NOMO-1 (cell line): ENCODE measurements around the gene GALNTL6.

Source experiments
- DNase-seq, 2 experiments: peaks; one replicate each; lab custom pipeline; 2025; ENCODE audit not compliant: unreplicated experiment in 2 of 2; lab: John Stamatoyannopoulos, UW

Gene GALNTL6

DNA sequence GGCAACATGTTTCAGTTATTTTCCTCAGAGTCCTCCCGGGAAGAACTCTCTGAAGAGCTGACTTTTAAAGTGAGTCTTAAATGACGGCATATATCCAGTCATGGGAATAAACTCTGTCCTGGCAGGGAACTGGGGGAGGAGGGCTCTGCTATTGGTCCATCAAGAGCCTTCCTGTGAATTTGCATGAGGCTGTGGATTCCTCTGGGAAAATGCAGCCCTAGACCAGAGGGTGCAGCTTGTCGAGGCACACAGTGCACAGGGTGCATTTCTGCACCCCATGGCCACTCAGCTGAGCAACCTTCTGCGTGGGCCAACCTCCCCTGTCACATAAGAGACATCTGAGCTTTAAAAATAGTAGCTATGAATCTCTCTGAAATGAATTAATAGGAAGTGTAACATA is 360.0 kb downstream of the GALNTL6 start:
- DNase-seq, result no peak

- DNase-seq, result no peak
Observed at GRCh38 chr4:172177382-172177781, 364.2 kb downstream of the GALNTL6 start.

DNA sequence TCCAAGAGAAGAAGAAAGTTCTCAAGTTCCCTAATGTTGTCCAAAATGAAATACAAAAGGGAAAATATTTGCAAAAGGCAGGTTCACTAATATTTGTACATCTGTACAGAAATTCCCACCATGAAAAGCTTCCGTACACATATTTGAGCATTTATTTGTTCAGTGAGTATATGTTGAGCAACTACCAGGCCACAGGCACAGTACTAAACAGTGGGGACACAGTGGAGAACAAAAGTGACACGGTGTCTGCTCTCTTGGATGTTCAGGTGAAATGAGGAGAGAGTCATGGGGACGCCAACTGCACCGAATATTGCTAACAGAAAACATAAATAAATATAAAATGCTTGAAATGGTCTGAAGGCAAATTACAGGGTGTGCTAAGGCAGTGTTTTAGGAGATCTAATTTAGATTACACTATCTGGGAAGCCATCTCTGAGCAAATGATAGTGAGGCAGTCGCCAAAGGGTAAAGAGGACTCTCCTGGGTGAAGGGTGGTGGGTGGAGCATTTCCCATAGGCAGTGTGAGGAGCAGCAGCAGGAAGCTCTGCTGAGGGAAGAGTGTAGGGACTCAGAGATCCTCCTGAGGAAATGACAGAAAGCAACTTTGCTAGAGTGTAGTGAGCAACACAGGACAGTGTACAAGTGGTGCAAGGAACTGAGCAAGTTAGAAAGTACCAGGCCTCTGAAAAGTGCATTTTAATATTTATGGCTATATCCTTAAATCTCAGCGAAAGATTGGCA is 375.2 kb downstream of the GALNTL6 start:
- DNase-seq, result no peak

DNA sequence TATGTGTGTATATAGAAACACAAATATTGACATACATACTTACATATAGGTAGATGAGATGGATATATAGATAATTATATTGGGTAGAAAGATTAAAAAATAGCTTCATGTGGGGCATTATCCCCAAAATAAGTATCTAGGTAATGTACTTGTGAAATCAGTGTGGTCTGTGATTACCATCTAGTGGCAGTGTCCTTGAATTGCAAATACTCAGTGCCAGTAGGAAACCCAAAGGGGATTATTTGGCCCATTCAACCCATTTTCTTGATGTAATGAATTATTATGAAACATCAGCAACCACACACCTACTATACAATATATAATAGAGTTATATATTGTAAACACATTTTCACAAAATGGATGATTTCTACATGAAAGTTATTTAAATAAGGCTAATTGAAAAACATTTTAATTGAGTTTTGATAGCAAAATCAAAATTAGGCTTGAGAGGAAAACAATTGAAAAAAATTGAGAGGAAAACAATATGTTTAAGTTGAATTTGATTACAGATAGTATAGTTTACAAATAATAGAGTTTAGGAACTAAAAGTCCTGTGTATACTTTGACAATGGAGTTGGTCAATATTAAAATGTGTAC is 389.4 kb downstream of the GALNTL6 start:
- DNase-seq, result peak in 1 of 2 experiments; percentile 35

DNA sequence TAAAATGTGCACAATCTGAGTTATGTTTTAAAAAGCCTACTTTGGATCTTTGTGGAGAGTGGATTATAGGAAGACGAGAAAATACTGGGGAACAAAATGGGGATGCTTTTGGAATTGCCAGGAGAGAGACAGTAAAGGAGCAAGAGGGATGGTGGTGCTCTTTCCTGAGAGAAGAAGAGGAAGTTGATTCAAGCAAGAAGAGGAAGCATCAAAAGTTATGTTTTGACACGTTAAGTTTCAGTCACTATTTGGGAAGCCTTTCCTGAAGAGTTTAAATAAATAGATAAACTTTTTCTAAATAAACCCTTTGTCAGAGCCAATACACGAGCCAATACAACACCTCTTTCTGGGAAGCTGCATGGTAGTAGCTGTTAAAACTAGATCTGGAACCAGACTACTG is 394.1 kb downstream of the GALNTL6 start:
- DNase-seq, result peak in 1 of 2 experiments; percentile 60

- peak; percentile 14 to 79 for DNase-seq
Observed at GRCh38 chr4:172207886-172208285, 394.7 kb downstream of the GALNTL6 start.

- no peak for DNase-seq
Observed at GRCh38 chr4:172220679-172221078, 407.5 kb downstream of the GALNTL6 start.

GRCh38 chr4:172225457-172225856 is 412.3 kb downstream of the GALNTL6 start:
- DNase-seq, result no peak

DNA sequence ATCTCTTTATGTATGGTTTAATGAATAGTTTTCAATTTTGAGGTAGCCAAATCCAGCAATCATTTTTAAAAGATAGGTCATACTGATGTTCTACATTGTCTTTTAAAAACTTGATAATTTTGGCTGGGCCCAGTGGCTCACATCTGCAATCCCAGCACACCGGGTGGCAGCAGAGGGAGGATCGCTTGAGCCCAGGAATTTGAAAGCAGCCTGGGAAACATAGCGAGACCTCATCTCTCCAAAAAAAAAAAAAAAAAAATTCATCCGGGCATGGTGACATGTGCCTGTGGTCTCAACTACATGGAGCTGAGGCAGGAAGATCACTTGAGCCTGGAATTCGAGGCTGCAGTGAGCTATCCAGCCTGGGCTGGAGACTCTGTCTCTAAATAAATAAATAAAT is 419.8 kb downstream of the GALNTL6 start:
- DNase-seq, result no peak

DNA sequence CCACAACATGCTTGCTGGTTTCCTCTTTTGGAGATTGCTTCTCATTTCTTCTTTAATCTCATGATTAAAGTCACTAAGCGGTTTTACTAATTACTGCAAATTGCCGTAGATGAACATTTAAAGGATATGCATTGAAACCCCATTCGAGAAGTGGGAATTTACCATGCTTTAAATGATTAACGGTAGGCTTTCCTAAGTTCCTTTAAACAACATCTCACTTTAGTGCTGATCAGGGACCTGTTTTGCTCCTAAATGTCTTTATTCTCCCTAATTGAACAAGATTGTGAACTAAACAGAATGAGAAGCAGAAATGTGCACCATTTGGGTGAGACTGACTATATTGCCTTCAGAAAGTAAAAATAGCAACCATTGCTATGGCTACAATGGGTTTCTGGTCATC is 430.3 kb downstream of the GALNTL6 start:
- peak; percentile 6 to 37 for DNase-seq

DNA sequence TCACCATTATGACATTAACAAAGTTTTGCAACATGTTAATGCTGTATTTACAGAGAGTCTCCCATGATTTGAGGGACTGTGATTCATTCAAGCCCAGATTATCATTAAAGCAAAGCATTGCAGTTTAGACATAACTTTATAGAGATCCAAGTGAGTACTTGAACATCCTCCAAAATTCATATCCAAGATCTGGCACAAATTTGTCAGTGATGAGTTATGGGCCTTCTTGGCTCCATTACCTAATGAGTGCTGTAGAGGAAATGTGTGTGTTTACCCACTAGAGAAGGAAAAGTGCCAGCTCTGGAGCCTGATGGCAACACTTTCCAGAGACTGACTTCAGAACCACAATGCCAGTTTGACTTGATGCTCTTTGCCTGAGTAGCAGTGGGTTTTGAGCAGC is 432.3 kb downstream of the GALNTL6 start:
- no peak for DNase-seq

DNA sequence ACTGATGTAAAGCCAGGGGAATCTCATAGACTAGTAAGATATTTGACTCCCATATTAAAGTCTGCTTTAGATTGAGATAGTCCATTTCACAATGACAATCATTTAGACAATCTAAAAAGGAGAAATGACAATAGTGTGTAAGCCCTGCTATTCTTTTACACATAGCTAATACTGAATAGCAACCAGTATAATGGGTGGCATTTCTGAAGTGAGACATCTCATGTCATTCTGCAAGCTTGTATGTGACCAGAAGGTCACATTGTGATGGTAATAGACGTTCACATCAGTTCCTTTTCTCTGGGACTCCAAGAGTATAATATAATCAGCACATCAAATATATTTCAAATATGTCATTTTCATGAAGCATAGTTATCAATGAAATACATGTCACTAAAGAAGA is 440.2 kb downstream of the GALNTL6 start:
- DNase-seq, result no peak

DNA sequence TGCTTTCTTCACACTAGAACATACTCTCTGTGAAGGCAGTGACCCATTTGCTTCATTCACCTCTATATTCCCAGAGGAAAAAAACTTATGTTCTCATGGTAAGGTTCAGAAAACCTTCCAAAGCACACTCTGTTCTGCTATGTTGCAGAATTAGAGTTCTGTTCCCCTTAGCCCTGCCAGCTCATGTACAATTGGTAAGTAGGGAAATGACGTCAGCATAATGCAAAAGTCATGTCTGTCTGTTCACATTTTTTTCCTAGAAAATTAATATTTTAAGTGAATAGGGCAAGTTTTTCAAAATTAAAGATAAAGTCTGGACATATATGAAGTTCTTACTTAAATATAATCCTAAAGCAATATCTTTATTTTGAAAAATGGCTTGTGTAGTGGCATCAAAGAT is 443.6 kb downstream of the GALNTL6 start:
- DNase-seq, result no peak

DNA sequence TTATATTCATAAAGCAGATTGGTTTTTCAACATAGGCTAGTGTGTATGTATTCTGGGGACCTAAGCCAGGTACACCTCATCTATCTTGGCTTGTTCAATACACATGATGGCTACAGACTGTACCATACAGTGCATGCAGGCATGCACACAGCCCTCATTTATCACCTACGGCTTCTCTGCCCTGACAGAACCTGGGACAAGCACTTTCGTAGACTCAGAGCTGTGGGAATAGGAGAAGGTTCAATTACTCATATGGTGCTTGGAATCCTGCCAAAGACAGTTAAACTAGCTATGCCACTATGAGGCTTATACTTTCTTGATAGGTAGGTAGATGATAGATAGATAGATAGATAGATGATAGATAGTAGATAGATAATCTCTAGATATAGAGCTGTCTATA is 457.2 kb downstream of the GALNTL6 start:
- DNase-seq, result no peak

DNA sequence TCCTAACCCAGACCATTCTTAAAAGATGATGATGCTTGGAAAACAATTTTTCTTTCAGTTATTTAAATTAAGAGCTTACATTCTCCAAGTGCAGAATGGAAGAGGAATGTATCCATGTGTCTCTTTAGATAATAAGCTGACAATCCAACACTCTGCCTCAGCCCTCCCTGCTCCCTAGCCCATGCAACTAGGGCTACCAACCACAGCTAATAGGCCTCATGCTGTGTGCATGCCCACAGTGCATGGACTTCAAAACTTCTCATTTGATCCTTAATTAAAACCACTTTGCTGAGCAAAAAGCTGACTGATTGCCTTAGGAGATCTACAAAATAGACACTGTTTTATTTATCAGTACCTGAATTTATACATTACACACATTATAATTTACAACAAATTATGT is 473.9 kb downstream of the GALNTL6 start:
- DNase-seq, result no peak

DNA sequence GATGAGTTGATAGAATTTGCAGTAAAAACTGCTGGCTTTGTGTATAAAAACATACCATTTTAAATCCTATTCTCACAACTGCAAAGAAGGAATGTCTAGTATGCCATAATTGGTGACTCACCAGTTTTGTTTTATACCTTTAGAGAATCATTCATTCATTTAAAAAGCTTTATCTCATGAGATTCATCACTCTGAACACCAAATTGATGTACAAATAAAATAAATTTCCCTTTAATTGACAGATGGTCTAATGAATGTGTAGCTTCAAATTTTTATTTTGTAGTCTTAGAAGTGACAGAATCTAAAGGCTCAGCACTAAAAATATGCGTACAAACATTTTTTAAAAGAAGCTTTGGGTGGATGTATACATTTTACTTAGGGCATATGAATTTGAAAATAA is 492.5 kb downstream of the GALNTL6 start:
- DNase-seq, result no peak

DNA sequence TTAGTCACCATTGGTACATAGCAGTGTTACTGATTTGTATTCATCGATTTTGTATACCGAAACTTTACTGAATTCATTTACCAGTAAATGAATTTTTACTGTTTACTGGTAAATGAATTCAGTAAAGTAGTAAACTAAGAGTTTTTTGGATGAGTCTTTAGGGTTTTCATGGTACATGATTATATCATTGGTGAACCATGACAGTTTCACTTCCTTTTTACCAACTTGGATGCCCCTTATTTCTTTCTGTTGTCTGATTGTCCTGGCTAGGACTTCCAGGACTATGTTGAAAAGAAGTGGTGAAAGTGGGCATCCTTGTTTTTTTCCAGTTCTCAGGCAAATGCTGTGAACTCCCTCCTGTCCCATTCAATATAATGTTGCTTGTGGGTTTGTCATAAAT is 494.9 kb downstream of the GALNTL6 start:
- DNase-seq, result peak in 1 of 2 experiments; percentile 11

DNA sequence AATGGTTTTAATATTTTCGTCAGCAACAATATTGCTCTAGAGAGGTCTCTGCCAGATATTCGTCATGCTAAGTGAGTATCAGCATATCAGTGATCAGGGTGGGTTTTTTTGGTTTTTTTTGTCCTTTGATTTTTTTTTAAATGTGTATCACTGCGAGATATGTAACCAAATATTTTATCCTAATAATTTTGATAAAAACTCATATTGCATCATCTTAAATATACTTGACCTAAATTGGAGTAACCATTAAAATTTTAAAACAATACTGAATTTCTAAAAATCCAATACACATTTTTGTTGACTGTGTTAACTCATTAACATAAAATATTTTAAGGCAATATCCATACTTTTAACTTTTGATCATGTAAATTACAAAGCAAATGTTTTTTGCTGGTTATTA is 498.5 kb downstream of the GALNTL6 start:
- DNase-seq, result no peak

DNA sequence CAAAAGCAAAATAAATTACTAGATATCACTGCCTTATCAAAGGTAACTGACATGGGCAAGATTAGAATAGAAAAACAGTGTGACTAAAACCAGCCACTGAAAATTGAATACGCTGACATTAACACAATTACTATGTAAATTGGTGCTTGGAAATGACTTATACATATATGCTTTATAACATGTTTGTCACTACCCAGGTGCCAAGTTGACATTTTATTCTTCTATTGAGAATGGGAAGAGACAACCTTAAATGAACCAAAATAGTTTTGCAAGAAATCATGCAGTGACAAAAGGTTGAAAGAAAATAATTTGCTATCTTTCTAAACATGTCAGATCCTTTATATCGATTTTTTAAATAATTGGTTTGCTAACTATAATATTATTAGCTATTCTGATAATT is 510.1 kb downstream of the GALNTL6 start:
- DNase-seq, result no peak

DNA sequence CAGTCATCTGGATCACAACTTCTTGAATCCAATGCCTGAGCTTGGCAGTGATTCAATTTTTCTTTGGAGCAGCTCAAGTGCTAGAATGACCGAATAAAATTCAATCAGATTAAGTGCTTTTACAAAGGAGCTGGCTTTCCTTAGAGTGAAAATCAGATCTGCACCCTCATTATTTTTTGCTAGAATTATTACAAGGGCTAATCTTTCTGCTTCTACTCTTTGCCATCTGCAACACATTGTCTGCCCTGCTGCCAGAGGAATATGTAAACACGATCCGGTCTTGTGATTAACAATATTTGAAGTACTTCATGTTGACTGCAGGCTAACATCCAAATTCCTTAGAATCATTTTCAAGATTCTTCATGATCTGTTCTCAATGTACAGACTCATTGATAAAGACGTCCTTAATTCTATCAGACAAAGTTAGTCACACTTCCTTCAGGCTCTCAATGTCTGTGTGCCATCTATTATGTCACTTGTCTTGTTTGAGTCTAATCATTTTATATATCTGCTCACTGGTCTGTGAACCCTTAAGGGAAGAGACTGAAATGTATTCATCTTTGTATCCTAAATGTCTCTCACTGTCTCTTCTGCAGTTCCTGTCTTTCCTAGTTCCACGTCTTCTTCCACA is 531.2 kb downstream of the GALNTL6 start:
- no peak for DNase-seq

DNA sequence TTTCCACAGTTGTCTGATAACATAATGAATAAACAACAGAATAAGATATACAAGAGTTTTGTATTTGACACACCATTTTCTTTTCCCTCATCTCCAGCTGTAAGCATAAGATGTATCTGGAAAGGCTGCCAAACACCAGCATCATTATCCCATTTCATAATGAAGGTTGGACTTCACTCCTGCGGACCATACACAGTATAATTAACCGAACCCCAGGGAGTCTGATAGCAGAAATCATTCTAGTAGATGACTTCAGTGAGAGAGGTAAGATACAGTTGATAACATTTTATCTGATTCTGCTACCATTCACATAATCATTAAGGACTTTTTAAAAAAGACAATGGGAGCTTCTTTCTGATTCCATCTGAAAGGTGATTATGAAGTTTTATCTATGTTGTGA is 535.2 kb downstream of the GALNTL6 start:
- DNase-seq, result no peak

GRCh38 chr4:172352356-172352755 is 539.2 kb downstream of the GALNTL6 start:
- no peak for DNase-seq
